Neural progenitor cell (in vitro differentiated cells): ENCODE results near the gene NDUFAF3. TPM values are rescaled to one million over a fixed set of nuclear protein-coding genes. Genes with fewer than 3 reads are reported as not detected.

Experiments used
- DNase-seq: peaks from one replicate; pipeline ENCODE4 v3.0.0-alpha.2; 2016; ENCODE audit warnings: low spot score
- H2AFZ ChIP-seq: fragments of 200-600 bp; sonication (generic); replicated peaks from 2 replicates; pipeline ENCODE4 v1.6.1; 2016; ENCODE audit warnings: antibody characterized with exemption
- H3F3A ChIP-seq: fragments of 200-600 bp; sonication (generic); 2 replicates; pipeline ENCODE4 v1.6.1; 2016; ENCODE audit warnings: antibody characterized with exemption, low read depth
- H3K27ac ChIP-seq: fragments of 200-600 bp; sonication (generic); 2 replicates; pipeline ENCODE4 v1.5.1; 2016; ENCODE audit warnings: mild to moderate bottlenecking
- H3K27me3 ChIP-seq: fragments of 200-600 bp; sonication (generic); 2 replicates; pipeline ENCODE4 v1.6.1; 2016; ENCODE audit warnings: mild to moderate bottlenecking, moderate library complexity
- H3K36me3 ChIP-seq: fragments of 200-600 bp; sonication (generic); 2 replicates; pipeline ENCODE4 v1.5.1; 2016
- H3K4me1 ChIP-seq: fragments of 200-600 bp; sonication (generic); 2 replicates; pipeline ENCODE4 v1.6.1; 2016; ENCODE audit warnings: mixed run types
- H3K4me2 ChIP-seq: fragments of 200-600 bp; sonication (generic); 2 replicates; pipeline ENCODE4 v1.6.1; 2016
- H3K4me3 ChIP-seq: fragments of 200-600 bp; sonication (generic); 2 replicates; pipeline ENCODE4 v1.5.1; 2016
- H3K79me2 ChIP-seq: fragments of 200-600 bp; sonication (generic); 2 replicates; pipeline ENCODE4 v1.6.1; 2016; ENCODE audit warnings: low read depth
- H3K9ac ChIP-seq: fragments of 200-600 bp; sonication (generic); 2 replicates; pipeline ENCODE4 v1.6.1; 2016
- H3K9me3 ChIP-seq: fragments of 200-600 bp; sonication (generic); 2 replicates; pipeline ENCODE4 v1.5.1; 2016; ENCODE audit warnings: low read depth
- H4K20me1 ChIP-seq: fragments of 200-600 bp; sonication (generic); 2 replicates; pipeline ENCODE4 v1.6.1; 2016; ENCODE audit warnings: low read depth
- H3K27ac Mint-ChIP-seq: 3 replicates; pipeline ENCODE4 v1.8.0; 2021; ENCODE audit warnings: mixed read lengths
- H3K27me3 Mint-ChIP-seq: 2 replicates; pipeline ENCODE4 v1.8.0; 2022; ENCODE audit warnings: low read depth, mild to moderate bottlenecking, inconsistent platforms, moderate library complexity, mixed read lengths; ENCODE audit not compliant: insufficient read depth
- H3K36me3 Mint-ChIP-seq: 3 replicates; pipeline ENCODE4 v1.8.0; 2021; ENCODE audit warnings: mixed read lengths
- H3K4me1 Mint-ChIP-seq: 3 replicates; pipeline ENCODE4 v1.8.0; 2021; ENCODE audit warnings: mixed read lengths
- H3K4me3 Mint-ChIP-seq: 3 replicates; pipeline ENCODE4 v1.8.0; 2021; ENCODE audit warnings: mild to moderate bottlenecking, moderate library complexity, mixed read lengths
- H3K9me3 Mint-ChIP-seq: 3 replicates; pipeline ENCODE4 v1.8.0; 2020; ENCODE audit warnings: mixed read lengths
- EZH2 ChIP-seq: fragments of 200-600 bp; sonication (generic); IDR thresholded peaks from 2 replicates; pipeline ENCODE4 v1.6.1; 2017; ENCODE audit warnings: antibody characterized with exemption, mild to moderate bottlenecking, moderate library complexity
- EZH2phosphoT487 ChIP-seq: fragments of 200-600 bp; sonication (generic); IDR thresholded peaks from 2 replicates; pipeline ENCODE4 v1.6.1; 2017; ENCODE audit warnings: antibody characterized with exemption
- total RNA-seq: library from RNA; depleted of rRNA; stranded (reverse); fragments of >200 nt; gene quantifications from 2 replicates; pipeline ENCODE4 v1.2.3, GENCODE V29; 2015; ENCODE audit warnings: low replicate concordance
- TF ChIP-seq, protein P1 (sequence below): fragments of 200-600 bp; sonication (generic); IDR thresholded peaks from 2 replicates; pipeline ENCODE4 v1.5.1; 2017; ENCODE audit warnings: antibody characterized with exemption, mild to moderate bottlenecking

The NDUFAF3 gene
- total RNA-seq, 1 donor from 2014 or later = 26.2 TPM

DNA sequence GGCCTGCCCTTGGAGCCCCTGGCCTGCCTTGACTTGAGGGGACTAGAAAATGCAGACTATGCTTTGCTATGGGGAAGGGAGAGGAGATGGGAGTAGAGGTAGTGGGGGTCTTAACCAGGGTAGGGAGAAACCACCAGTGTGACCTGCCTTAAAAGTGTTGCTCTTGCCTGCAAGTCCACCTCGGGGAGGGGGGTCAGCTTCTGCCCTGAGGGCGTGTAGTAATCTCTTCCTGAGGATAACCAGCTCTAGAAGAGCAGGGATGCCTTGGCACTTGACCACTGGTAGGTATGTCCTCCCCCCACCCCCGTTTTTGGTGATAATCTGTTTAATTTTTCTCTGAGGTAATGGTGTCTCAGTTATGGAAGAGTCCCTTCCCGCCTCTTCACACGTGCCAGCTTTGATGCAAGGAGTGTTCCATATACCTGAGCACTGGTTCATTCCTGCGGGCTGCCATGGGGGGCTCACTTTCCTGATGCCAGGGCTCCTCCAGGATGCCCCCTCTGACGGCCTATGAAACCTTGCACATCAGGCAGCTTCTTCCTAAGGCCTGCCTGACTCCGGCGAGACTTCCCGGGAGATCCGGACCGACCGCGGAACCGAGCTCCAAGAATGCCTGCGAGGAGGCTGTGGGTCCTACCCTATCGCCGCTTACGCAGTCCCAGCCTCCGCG, 32.7 kb upstream of the NDUFAF3 start:
- peaks cover 24% of the 10 kb centered on the region for H3F3A ChIP-seq
- no peak for DNase-seq
- no peaks in the 10 kb centered on the region for H3K27me3 ChIP-seq
- H3K4me3 Mint-ChIP-seq = peak overlapping the region; percentile 91
- H3K9me3 Mint-ChIP-seq = no peaks in the 10 kb centered on the region
- H3K9ac ChIP-seq = no peak overlapping the region
- H3K36me3 ChIP-seq = no peaks in the 10 kb centered on the region
- peak overlapping the region; percentile 87 for H3K27ac Mint-ChIP-seq
- no peaks in the 10 kb centered on the region for H3K9me3 ChIP-seq
- H2AFZ ChIP-seq = peak overlapping the region; percentile 82
- H3K27ac ChIP-seq = peak overlapping the region; percentile 60
- TF ChIP-seq, protein P1, sequence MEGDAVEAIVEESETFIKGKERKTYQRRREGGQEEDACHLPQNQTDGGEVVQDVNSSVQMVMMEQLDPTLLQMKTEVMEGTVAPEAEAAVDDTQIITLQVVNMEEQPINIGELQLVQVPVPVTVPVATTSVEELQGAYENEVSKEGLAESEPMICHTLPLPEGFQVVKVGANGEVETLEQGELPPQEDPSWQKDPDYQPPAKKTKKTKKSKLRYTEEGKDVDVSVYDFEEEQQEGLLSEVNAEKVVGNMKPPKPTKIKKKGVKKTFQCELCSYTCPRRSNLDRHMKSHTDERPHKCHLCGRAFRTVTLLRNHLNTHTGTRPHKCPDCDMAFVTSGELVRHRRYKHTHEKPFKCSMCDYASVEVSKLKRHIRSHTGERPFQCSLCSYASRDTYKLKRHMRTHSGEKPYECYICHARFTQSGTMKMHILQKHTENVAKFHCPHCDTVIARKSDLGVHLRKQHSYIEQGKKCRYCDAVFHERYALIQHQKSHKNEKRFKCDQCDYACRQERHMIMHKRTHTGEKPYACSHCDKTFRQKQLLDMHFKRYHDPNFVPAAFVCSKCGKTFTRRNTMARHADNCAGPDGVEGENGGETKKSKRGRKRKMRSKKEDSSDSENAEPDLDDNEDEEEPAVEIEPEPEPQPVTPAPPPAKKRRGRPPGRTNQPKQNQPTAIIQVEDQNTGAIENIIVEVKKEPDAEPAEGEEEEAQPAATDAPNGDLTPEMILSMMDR = no peak
- no peak for TF ChIP-seq EZH2
- TF ChIP-seq EZH2phosphoT487 = no peak
- H3K4me1 ChIP-seq = peaks cover 17% of the 10 kb centered on the region
- H3K27me3 Mint-ChIP-seq = peaks cover 7% of the 10 kb centered on the region
- H3K79me2 ChIP-seq = peaks cover 43% of the 10 kb centered on the region
- peaks cover 26% of the 10 kb centered on the region for H3K4me1 Mint-ChIP-seq
- peak overlapping the region; percentile 94 for H3K4me2 ChIP-seq
- H4K20me1 ChIP-seq = no peaks in the 10 kb centered on the region
- peak overlapping the region; percentile 85 for H3K4me3 ChIP-seq
- peaks cover 8% of the 10 kb centered on the region for H3K36me3 Mint-ChIP-seq

DNA sequence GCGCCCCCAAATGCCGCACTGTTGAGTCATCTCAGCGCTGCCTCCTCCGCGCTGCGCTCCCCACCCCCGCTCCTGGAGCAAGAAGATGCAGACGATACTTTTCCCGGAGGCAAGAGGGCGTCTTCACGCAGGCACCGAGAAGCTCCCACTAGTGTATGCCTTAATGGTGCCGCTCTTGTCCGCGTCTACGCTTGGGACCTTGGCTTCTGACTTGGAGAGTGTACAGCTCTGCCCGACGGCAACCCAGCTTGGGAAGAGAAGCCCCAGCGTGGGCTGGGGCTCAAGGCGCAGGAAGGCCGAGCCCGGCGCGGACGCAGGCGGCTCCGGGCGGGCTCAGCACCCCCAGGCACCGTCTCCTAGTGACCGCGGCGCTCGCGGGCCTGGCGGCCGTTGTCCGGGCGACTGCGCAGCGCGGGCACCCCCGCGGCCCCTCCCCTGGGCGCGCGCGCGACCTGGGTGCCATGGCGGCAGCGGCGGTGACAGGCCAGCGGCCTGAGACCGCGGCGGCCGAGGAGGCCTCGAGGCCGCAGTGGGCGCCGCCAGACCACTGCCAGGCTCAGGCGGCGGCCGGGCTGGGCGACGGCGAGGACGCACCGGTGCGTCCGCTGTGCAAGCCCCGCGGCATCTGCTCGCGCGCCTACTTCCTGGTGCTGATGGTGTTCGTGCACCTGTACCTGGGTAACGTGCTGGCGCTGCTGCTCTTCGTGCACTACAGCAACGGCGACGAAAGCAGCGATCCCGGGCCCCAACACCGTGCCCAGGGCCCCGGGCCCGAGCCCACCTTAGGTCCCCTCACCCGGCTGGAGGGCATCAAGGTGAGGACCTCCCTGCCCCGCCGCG, 31.9 kb upstream of the NDUFAF3 start, which contains the start of gene P4HTM:
TSS of gene P4HTM (plus strand) at position 446 of the 840 bp plus-strand sequence. CDS start at position 462, 16 bp downstream.
- Mint-ChIP-seq H3K27me3 (peaks cover 7% of the 10 kb centered on the region), H3K36me3 (peaks cover 8% of the 10 kb centered on the region), H3K4me3 (peak within 1 kb of the TSS; percentile 91), H3K4me1 (peaks cover 26% of the 10 kb centered on the region), H3K27ac (peak within 1 kb of the TSS; percentile 87), H3K9me3 (no peaks in the 10 kb centered on the region)
- Histone ChIP-seq H3K27ac (peak within 1 kb of the TSS; percentile 60), H3K9ac (peak within 1 kb of the TSS; percentile 63), H2AFZ (peak within 1 kb of the TSS; percentile 82), H3K36me3 (no peaks in the 10 kb centered on the region), H3K4me3 (peak within 1 kb of the TSS; percentile 85), H3K79me2 (peaks cover 43% of the 10 kb centered on the region), H3F3A (peaks cover 24% of the 10 kb centered on the region), H3K9me3 (no peaks in the 10 kb centered on the region), H3K4me2 (peak within 1 kb of the TSS; percentile 94), H3K4me1 (peaks cover 17% of the 10 kb centered on the region), H3K27me3 (no peaks in the 10 kb centered on the region), H4K20me1 (no peaks in the 10 kb centered on the region)
- TF ChIP-seq, protein P1 = peak; percentile 42
- TF ChIP-seq EZH2 = no peak
- no peak for TF ChIP-seq EZH2phosphoT487
- peak; percentile 89 for DNase-seq

- H3K36me3 ChIP-seq = no peaks in the 10 kb centered on the region
- H3K4me1 Mint-ChIP-seq = peaks cover 26% of the 10 kb centered on the region
- peak; percentile 72 for DNase-seq
- H3K4me3 Mint-ChIP-seq = peak overlapping the region; percentile 88
- H3K9me3 Mint-ChIP-seq = no peaks in the 10 kb centered on the region
- TF ChIP-seq, protein P1 = no peak
- no peak for TF ChIP-seq EZH2
- TF ChIP-seq EZH2phosphoT487 = no peak
- H3K27me3 ChIP-seq = no peaks in the 10 kb centered on the region
- H3K4me3 ChIP-seq = peak overlapping the region; percentile 85
- no peaks in the 10 kb centered on the region for H3K9me3 ChIP-seq
- H3F3A ChIP-seq = peaks cover 24% of the 10 kb centered on the region
- H2AFZ ChIP-seq = peak overlapping the region; percentile 75
- H3K27ac ChIP-seq = peak overlapping the region; percentile 17
- H3K27me3 Mint-ChIP-seq = peaks cover 8% of the 10 kb centered on the region
- peak overlapping the region; percentile 43 for H3K27ac Mint-ChIP-seq
- no peaks in the 10 kb centered on the region for H4K20me1 ChIP-seq
- H3K79me2 ChIP-seq = peaks cover 43% of the 10 kb centered on the region
- peaks cover 17% of the 10 kb centered on the region for H3K4me1 ChIP-seq
- H3K4me2 ChIP-seq = peak overlapping the region; percentile 94
- peak overlapping the region; percentile 63 for H3K9ac ChIP-seq
- peaks cover 12% of the 10 kb centered on the region for H3K36me3 Mint-ChIP-seq
Observed at GRCh38 chr3:48990636-48991469, 31.1 kb upstream of the NDUFAF3 start.
